Activated naive CD8-positive, alpha-beta T cell treated with anti-CD3 and anti-CD28 coated beads for 36 hours (primary cell): ENCODE measurements around the gene FUT9. TPM values are rescaled to one million over a fixed set of nuclear protein-coding genes. Genes with fewer than 3 reads are reported as not detected.

Experiments used
- DNase-seq: peaks from one replicate; pipeline ENCODE4 v3.0.0; 2021
- H3K27ac Mint-ChIP-seq: one replicate; pipeline ENCODE4 v1.8.0; 2022; ENCODE audit warnings: mild to moderate bottlenecking, moderate library complexity, mixed read lengths
- H3K27me3 Mint-ChIP-seq: one replicate; pipeline ENCODE4 v1.8.0; 2022; ENCODE audit warnings: mild to moderate bottlenecking, mixed read lengths
- H3K36me3 Mint-ChIP-seq: one replicate; pipeline ENCODE4 v1.8.0; 2021; ENCODE audit warnings: mild to moderate bottlenecking, mixed read lengths
- H3K4me1 Mint-ChIP-seq: one replicate; pipeline ENCODE4 v1.8.0; 2021; ENCODE audit warnings: mixed read lengths
- H3K4me3 Mint-ChIP-seq: one replicate; pipeline ENCODE4 v1.8.0; 2022; ENCODE audit warnings: mild to moderate bottlenecking, moderate library complexity, mixed read lengths
- H3K9me3 Mint-ChIP-seq: one replicate; pipeline ENCODE4 v1.8.0; 2022; ENCODE audit warnings: mixed read lengths
- total RNA-seq, 2 experiments: library from RNA; stranded (reverse); gene quantifications; one replicate each; pipeline ENCODE4 v1.2.3, GENCODE V29; 2021

FUT9 gene
- total RNA-seq, 2 experiments from 2014 or later, result not detected

DNA sequence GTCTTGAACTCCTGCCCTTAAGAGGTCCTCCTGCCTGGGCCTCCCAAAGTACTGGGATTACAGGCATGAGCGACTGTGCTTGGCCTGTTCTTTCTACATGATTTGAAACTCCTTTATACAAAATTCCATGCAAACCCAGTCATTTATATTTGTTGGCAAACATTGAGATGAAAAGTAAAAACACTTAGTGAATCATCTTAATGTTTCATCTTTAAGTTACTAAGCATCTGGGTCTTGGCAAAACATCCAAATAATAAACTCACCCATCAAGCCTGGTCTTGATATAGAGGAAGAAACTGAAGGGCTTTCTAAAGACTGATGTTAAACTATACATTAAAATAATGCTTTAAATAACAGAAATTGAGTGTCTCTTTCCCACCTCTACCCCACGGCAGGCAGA lies 95.1 kb downstream of the FUT9 start:
- DNase-seq, result no peak
- H3K4me3 Mint-ChIP-seq, result no peak overlapping the region
- H3K27ac Mint-ChIP-seq, result no peak overlapping the region
- no peaks in the 10 kb centered on the region for H3K4me1 Mint-ChIP-seq
- no peaks in the 10 kb centered on the region for H3K27me3 Mint-ChIP-seq
- H3K36me3 Mint-ChIP-seq, result no peaks in the 10 kb centered on the region
- no peaks in the 10 kb centered on the region for H3K9me3 Mint-ChIP-seq

DNA sequence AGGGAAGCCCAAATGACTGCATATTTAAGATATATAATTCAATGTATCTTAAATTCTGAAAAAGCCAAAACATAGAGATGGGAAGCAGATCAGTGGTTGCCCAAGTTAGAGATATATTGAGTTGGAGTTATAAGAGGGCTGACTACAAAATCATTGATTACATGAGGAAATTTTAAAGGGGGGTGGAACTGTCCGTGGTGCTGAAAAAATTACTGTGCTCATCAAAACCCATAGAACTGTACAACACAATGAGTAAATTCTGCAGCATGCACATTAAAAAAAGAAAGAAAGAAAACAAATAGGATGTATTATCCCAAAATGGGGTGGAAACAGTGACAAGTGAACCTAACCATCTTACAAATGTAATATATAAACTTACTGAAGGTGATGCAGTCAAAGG lies 100.9 kb downstream of the FUT9 start:
- Mint-ChIP-seq H3K9me3 (no peaks in the 10 kb centered on the region), H3K27me3 (no peaks in the 10 kb centered on the region), H3K4me1 (no peaks in the 10 kb centered on the region), H3K4me3 (no peak overlapping the region), H3K27ac (no peak overlapping the region), H3K36me3 (no peaks in the 10 kb centered on the region)
- no peak for DNase-seq

DNA sequence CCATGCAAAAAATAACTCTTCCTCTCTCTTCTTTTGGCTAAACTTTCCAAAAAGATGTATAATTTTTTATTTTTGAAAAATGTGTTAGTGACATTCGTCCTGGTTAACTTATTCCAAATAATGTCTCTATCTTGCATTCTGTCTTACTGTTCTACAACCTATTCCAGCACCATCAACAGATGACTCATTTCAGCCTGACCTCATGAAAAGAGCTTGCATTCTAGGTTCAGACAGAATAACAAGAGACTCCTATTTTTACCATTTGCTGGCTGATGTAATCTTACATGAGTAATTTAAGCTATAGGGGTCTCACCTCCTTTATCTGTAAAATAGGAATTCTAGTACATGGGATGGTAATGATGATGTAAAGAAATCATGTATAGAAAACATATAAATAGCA lies 109.0 kb downstream of the FUT9 start:
- DNase-seq, result no peak
- peaks cover 2% of the 10 kb centered on the region for H3K9me3 Mint-ChIP-seq
- H3K4me1 Mint-ChIP-seq, result no peaks in the 10 kb centered on the region
- H3K27ac Mint-ChIP-seq, result no peak overlapping the region
- H3K27me3 Mint-ChIP-seq, result no peaks in the 10 kb centered on the region
- H3K36me3 Mint-ChIP-seq, result no peaks in the 10 kb centered on the region
- H3K4me3 Mint-ChIP-seq, result no peak overlapping the region

DNA sequence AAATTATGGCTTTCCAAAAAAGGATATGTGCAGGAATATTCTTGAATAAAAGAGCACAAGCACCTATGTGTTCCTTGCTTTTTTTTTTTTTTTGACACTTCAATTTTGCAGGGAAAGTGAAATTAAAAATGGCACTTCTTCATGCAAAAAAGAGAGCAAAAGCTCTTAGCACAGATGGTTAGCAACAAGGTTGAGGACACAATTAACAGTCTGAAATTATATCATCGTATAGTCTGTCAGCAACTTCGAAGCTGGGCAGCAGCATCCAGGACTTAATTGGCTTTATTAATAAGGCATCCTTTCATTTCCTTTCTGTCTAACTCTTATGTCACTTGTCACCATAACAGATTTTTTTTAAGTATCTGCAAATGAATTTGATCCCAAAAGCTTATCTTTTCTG lies 122.6 kb downstream of the FUT9 start:
- Mint-ChIP-seq H3K4me1 (no peaks in the 10 kb centered on the region), H3K36me3 (no peaks in the 10 kb centered on the region), H3K27me3 (no peaks in the 10 kb centered on the region), H3K9me3 (no peaks in the 10 kb centered on the region), H3K27ac (no peak overlapping the region), H3K4me3 (no peak overlapping the region)
- no peak for DNase-seq

DNA sequence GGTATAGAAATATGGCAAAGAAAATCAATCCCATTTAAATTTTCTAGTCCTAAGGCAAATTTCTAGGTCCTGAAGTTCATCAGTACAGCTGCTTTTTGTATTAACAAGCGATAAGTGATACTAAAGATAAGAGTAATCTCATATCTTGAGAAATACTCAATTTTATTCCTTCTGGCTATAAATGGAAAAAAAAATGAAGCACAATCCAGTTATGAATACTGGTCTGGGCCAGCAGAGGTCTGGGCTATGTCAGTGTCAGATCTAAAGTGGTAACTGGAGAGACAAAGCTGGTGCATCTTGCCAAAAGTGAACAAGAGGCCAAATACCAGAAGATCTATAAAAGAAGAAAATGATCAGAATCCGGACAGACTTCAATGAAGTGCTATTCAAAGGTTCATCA lies 126.4 kb downstream of the FUT9 start:
- H3K36me3 Mint-ChIP-seq, result no peaks in the 10 kb centered on the region
- no peaks in the 10 kb centered on the region for H3K9me3 Mint-ChIP-seq
- H3K27me3 Mint-ChIP-seq, result peaks cover 5% of the 10 kb centered on the region
- no peak overlapping the region for H3K4me3 Mint-ChIP-seq
- no peak overlapping the region for H3K27ac Mint-ChIP-seq
- DNase-seq, result no peak
- no peaks in the 10 kb centered on the region for H3K4me1 Mint-ChIP-seq

DNA sequence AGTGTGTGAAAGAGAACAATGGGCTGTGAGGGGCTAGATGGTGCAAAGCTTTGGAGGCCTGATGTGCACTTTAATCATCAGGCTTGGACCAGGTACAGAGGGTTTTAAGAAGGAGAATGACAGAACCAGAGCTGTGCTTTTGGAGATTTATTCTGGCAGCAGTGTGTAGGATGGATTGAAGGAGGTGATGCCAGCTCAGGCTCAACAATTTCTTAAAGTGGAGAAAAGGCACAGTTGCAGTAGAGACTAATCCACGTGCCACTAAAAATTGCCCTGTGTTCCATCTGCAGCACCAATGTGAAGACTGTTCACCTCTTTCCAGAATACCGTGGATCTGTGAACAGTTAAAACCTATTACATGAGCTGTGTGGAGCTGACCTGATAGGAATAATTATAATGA lies 134.7 kb downstream of the FUT9 start:
- H3K9me3 Mint-ChIP-seq, result no peaks in the 10 kb centered on the region
- no peak overlapping the region for H3K27ac Mint-ChIP-seq
- H3K36me3 Mint-ChIP-seq, result no peaks in the 10 kb centered on the region
- no peak overlapping the region for H3K4me3 Mint-ChIP-seq
- DNase-seq, result no peak
- H3K4me1 Mint-ChIP-seq, result no peaks in the 10 kb centered on the region
- H3K27me3 Mint-ChIP-seq, result peaks cover 7% of the 10 kb centered on the region

DNA sequence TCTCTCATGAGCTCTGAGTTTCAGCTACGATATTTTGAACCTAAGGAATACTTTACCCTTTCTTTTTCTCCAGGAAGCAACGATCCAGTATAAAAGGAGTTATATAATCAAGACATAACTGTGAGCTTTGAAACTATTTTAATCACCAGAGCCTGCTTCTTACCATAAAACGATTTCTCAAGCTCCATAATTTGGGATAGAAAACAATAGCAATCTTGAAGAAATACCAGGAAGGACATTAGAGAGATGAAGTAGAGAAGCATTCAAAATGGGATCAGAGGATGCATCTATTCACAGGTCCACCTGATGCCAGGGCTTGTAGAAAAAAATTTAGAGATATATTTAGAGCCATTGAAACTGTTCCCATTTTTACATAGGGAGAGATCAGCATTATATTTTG lies 135.9 kb downstream of the FUT9 start:
- Mint-ChIP-seq H3K27ac (no peak overlapping the region), H3K4me1 (peaks cover 2% of the 10 kb centered on the region), H3K36me3 (no peaks in the 10 kb centered on the region), H3K27me3 (peaks cover 5% of the 10 kb centered on the region), H3K9me3 (no peaks in the 10 kb centered on the region), H3K4me3 (no peak overlapping the region)
- no peak for DNase-seq

DNA sequence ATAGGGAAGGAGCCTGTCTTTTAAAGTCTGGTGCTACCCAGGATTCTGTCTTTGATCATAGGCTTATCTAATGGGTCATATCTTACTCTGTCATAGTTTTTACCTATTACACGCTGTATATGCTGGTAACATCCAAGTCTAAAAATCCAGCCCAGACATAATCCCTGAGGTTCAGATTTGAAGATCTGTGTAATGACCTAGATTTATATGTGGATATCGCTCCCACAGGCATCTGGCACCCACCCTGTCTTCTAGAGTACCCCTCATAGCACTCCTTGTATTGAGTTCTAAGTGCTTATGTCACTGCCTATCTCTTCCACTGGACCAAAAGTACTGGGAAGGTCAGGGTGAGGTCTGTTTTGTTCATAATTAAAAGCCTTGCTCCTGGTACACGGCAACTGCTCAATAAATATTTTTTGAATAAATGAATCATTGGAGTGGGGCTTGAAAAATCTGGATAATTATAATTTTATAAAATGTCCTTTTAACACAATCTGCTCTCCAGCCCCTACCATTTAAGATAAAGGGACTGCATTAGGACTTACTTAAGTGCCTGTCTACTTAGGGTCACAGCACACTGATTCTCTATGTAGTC lies 136.4 kb downstream of the FUT9 start:
- no peak for DNase-seq
- Mint-ChIP-seq H3K27me3 (peaks cover 5% of the 10 kb centered on the region), H3K9me3 (no peaks in the 10 kb centered on the region), H3K4me3 (no peak overlapping the region), H3K4me1 (peaks cover 8% of the 10 kb centered on the region), H3K36me3 (no peaks in the 10 kb centered on the region), H3K27ac (no peak overlapping the region)

DNA sequence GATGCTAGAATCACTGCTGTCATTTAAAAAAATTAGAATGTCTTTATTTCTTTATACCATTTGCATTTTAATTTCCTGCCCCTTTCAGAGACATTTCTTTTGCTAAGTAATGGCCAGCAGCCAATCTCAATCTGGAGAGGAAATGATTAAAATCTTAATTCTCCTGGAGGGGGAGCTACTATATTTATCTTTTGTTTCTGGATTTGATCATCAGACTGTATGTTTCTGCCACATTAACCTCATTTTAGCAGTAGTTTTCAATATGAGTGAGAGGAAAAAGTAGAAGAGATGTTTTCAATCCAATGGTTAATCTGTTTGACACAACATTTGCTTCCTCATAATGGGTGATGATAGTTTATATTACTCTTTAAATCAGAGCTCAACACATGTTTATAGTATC lies 138.0 kb downstream of the FUT9 start:
- H3K27ac Mint-ChIP-seq, result no peak overlapping the region
- peaks cover 8% of the 10 kb centered on the region for H3K4me1 Mint-ChIP-seq
- no peak for DNase-seq
- no peaks in the 10 kb centered on the region for H3K36me3 Mint-ChIP-seq
- no peaks in the 10 kb centered on the region for H3K9me3 Mint-ChIP-seq
- H3K4me3 Mint-ChIP-seq, result no peak overlapping the region
- peaks cover 5% of the 10 kb centered on the region for H3K27me3 Mint-ChIP-seq

DNA sequence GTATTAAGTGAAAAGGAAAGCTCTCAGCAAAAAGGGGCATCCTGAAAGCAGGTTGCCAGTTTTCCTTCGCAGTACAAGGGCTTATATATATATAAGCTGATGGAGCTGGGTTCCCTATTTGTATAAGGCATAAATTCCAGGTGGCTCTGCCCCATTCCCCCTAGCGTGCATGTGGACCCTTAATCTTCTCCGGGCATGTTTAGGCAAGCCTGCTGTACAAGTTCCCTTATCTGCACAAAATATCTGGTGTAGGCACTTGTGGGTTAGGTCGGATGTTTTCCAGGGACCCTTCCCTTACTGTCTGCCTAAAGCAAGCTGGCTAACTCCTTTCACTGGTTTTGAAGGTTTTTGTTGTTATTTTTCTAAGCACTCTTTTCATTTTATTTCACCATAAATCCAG lies 140.7 kb downstream of the FUT9 start:
- Mint-ChIP-seq H3K9me3 (no peaks in the 10 kb centered on the region), H3K27ac (no peak overlapping the region), H3K27me3 (peaks cover 3% of the 10 kb centered on the region), H3K4me3 (no peak overlapping the region), H3K4me1 (peaks cover 8% of the 10 kb centered on the region), H3K36me3 (no peaks in the 10 kb centered on the region)
- DNase-seq, result no peak

DNA sequence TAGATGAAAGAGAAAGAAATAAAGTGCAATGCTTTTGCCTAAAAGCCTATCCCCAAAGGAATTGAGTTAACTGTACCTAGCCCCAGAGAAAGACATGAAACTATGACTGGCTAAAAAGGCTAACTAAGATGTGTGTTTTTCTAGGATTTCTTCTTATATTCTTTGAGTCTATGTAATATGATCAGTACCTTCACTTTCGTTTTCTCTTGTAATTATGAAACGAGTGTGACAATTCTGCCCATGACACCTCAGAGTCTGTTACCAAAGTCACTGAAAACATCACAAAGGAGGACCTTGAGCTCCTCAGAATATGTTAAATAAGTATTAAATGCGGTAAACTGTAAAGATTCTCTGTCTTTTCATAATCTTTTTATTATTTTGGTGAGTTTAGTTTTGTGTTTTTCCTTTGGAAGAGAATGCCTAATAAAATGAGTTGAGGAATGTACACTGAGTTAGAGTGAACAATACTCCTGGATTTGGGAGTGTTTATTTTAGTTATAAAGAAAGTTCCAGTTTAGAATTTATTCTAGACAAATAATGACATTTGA lies 141.3 kb downstream of the FUT9 start:
- no peak overlapping the region for H3K27ac Mint-ChIP-seq
- no peaks in the 10 kb centered on the region for H3K27me3 Mint-ChIP-seq
- no peak overlapping the region for H3K4me3 Mint-ChIP-seq
- no peak for DNase-seq
- no peaks in the 10 kb centered on the region for H3K9me3 Mint-ChIP-seq
- no peaks in the 10 kb centered on the region for H3K36me3 Mint-ChIP-seq
- peaks cover 8% of the 10 kb centered on the region for H3K4me1 Mint-ChIP-seq

DNA sequence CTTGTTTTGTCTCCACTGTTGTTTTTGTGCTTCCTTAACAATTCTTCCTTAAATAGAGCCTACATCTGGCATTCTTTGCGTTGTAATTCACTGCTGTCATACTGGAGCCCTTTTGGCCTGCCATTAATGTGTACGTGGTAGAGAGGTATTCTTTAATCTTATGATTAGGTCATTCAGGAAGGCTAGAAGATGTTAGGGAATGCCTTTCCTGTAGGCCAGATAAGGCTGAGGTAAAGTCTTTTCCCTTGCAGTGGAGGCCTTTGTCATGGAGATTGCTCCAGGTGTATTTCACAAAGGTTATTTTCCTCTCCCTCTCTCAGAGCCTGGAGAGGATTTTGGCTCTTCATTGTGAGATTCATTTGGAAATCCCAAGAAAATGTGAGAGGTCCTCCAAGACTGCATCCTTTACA lies 146.9 kb downstream of the FUT9 start:
- no peaks in the 10 kb centered on the region for H3K4me1 Mint-ChIP-seq
- no peaks in the 10 kb centered on the region for H3K27me3 Mint-ChIP-seq
- H3K4me3 Mint-ChIP-seq, result no peak overlapping the region
- no peaks in the 10 kb centered on the region for H3K36me3 Mint-ChIP-seq
- DNase-seq, result no peak
- H3K9me3 Mint-ChIP-seq, result no peaks in the 10 kb centered on the region
- H3K27ac Mint-ChIP-seq, result no peak overlapping the region

DNA sequence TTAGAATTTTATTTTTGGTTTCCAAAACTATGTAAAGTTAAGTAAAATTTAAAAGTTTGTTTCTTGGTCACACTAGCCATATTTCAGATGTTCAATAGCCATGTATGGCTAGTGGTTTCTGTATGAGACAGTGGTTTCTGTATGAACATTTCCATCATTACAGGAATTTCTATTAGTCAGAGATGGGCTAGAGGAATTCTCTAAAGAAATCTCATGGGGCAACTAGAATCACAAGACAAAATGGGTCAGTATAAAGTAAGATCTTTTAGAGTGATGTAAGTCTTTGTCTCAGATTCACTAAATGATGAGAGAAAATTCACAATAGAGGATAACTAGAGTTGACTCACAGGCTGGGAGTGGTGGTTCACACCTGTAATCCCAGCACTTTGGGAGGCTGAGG lies 149.0 kb downstream of the FUT9 start:
- Mint-ChIP-seq H3K9me3 (no peaks in the 10 kb centered on the region), H3K27ac (no peak overlapping the region), H3K4me3 (no peak overlapping the region), H3K4me1 (no peaks in the 10 kb centered on the region), H3K27me3 (no peaks in the 10 kb centered on the region), H3K36me3 (no peaks in the 10 kb centered on the region)
- no peak for DNase-seq

DNA sequence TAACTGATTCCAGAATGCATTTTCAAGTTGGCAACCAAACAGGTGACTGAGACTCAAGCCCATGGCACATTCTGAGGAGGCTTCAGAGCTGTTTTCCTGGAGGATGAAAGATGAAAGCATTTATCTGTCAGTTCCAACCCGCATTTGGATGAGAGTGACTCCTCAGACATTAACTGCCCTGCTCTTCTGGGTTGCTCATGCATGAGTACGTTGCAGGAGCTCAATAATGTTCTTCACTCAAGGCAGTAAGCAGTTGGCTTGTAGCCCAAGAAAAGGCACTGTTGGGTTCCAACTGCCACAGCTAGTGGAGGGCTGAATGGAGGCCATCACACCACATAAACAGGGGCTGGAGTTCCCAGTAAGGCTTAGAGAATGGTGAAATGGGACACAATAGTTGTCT lies 155.3 kb downstream of the FUT9 start:
- Mint-ChIP-seq H3K27me3 (no peaks in the 10 kb centered on the region), H3K4me3 (no peak overlapping the region), H3K9me3 (no peaks in the 10 kb centered on the region), H3K36me3 (no peaks in the 10 kb centered on the region), H3K27ac (no peak overlapping the region), H3K4me1 (no peaks in the 10 kb centered on the region)
- DNase-seq, result no peak

DNA sequence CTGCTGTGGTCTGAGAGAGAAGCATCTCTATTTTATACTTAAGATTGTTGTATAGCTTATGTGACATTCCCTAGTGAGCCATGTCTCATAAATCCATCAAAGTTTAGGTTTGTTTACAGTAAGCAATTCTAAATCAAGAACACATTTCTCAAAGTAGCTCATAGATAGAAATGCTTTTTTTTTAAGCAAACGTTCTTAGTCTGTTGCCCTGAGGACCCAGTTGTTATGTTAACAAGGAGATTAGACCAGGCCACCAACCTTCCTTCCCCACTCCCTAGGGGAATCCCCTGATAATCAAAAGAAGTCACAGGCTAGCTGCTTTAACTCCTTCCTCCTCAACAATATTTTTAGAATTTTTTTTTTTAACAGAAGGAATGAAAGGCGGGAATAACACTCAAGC lies 169.0 kb downstream of the FUT9 start:
- H3K4me1 Mint-ChIP-seq, result no peaks in the 10 kb centered on the region
- no peaks in the 10 kb centered on the region for H3K36me3 Mint-ChIP-seq
- no peak overlapping the region for H3K4me3 Mint-ChIP-seq
- no peak overlapping the region for H3K27ac Mint-ChIP-seq
- H3K27me3 Mint-ChIP-seq, result peaks cover 3% of the 10 kb centered on the region
- DNase-seq, result no peak
- H3K9me3 Mint-ChIP-seq, result peaks cover 2% of the 10 kb centered on the region

DNA sequence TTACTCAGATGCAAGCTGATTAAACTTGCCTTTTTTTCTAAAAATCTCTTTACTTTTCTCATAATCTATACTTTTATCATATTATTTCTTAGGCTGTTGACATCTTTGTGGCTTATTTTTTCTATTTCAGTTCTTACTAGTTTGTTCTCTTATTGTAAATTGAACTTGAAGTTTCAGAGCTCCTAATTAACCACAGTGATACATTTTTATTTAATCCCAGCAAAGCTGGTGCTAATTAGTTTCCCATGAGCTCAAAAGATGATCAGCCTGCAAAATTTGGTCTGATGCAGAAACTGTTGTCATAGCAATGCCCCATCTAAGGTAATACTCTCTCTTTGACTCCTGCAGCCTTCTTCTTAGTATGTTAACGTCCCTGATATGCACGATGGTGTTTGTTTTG lies 170.3 kb downstream of the FUT9 start:
- DNase-seq, result no peak
- Mint-ChIP-seq H3K27me3 (peaks cover 7% of the 10 kb centered on the region), H3K36me3 (no peaks in the 10 kb centered on the region), H3K4me3 (no peak overlapping the region), H3K27ac (no peak overlapping the region), H3K4me1 (no peaks in the 10 kb centered on the region), H3K9me3 (peaks cover 3% of the 10 kb centered on the region)
